Heart right ventricle (tissue), 16 donors: ENCODE measurements around the gene SVOPL. TPM values are rescaled to one million over a fixed set of nuclear protein-coding genes. Genes with fewer than 3 reads are reported as not detected.

ENCODE experiments used
- ATAC-seq, 8 donors: fragments of 200-7000 bp; cut with Tn5 transposase; one replicate each; pipeline ENCODE4 v1.9.1; 2020; ENCODE audit warnings: mild to moderate bottlenecking in 8 of 8, moderate library complexity in 8 of 8, moderate number of reproducible peaks in 1 of 8
- DNase-seq, 2 donors: peaks; one replicate each; pipeline ENCODE4 v3.0.0-alpha.2; 2020
- H3K27ac ChIP-seq, 10 donors: fragments of 200-600 bp; sonication (generic) in 2 of 10; one replicate each; pipeline versions ENCODE4 v1.5.0 to v1.8.0; 2020 to 2022; ENCODE audit warnings: mild to moderate bottlenecking in 3 of 10
- H3K27me3 ChIP-seq, 7 donors: fragments of 200-600 bp; one replicate each; pipeline ENCODE4 v1.8.0; 2021 to 2022; ENCODE audit warnings: mild to moderate bottlenecking in 2 of 7
- H3K36me3 ChIP-seq, 9 donors: fragments of 200-600 bp; sonication (generic) in 1 of 9; one replicate each; pipeline versions ENCODE4 v1.5.0 to v1.8.0; 2020 to 2022; ENCODE audit warnings: mild to moderate bottlenecking in 2 of 9
- H3K4me1 ChIP-seq, 9 donors: fragments of 200-600 bp; sonication (generic) in 1 of 9; one replicate each; pipeline versions ENCODE4 v1.5.0 to v1.8.0; 2020 to 2022; ENCODE audit warnings: mild to moderate bottlenecking in 4 of 9
- H3K4me3 ChIP-seq, 10 donors: fragments of 200-600 bp; sonication (generic) in 2 of 10; one replicate each; pipeline versions ENCODE4 v1.5.0 to v1.8.0; 2020 to 2022; ENCODE audit warnings: mild to moderate bottlenecking in 7 of 10, moderate library complexity in 2 of 10
- H3K9me3 ChIP-seq, 11 donors: fragments of 200-600 bp in 10 of 11; sonication (generic) in 2 of 11; one replicate each; pipeline versions ENCODE4 v1.5.0 to v1.8.0; 2013 to 2022; ENCODE audit warnings: mild to moderate bottlenecking in 2 of 11, control low read depth in 1 of 11, moderate library complexity in 1 of 11
- WGBS, 2 donors: extraction: QIAGEN DNeasy Blood & Tissue Kit; methylation state at CpG; one replicate each; pipeline ENCODE4 v1.1.7; 2013; ENCODE audit warnings: inconsistent platforms in 1 of 2; 5-methylcytosine and 5-hydroxymethylcytosine counted together
- intact Hi-C, 10 donors: fragments of 100-400 bp; cut with DNase I; formaldehyde crosslinking; loops; one replicate each; pipeline versions ENCODE4 v1.11.1 to v1.14.2; 2022
- polyA plus RNA-seq, 2 donors: library from polyadenylated mRNA; stranded (reverse); fragments of 200-250 nt; gene quantifications; one replicate each; pipeline ENCODE4 v1.2.3, GENCODE V29; 2013
- total RNA-seq, 10 donors: library from RNA; stranded (reverse); fragmentation: NEBNext Ultra II Directional in 3 of 10; extraction: Animal tissue kit (Norgen Biotek cat#: 25700) in 3 of 10; gene quantifications; one replicate each; pipeline versions ENCODE4 v1.2.1 to v1.2.4, GENCODE V29; 2021 to 2023
- TF ChIP-seq, protein P1 (sequence below), 9 donors: fragments of 200-600 bp; sonication (generic) in 2 of 9; IDR thresholded peaks; one replicate each; pipeline versions ENCODE4 v1.5.0 to v1.8.0; 2021 to 2022; ENCODE audit warnings: antibody characterized with exemption in 9 of 9, mild to moderate bottlenecking in 5 of 9, moderate library complexity in 1 of 9
- donor health status: Arrhythmogenic right ventricular cardiomyopathy.
- donor health status: ischemic (EF 13 %, LVEDD 7.1; RV severe dilation, severe dysfunction).
- donor health status: healthy with polysubstance abuse.
- donor health status: DM: no; HTN: yes; CAD: no.
- donor health status: DM: no; HTN: no; CAD: no.
- donor health status: ischemic (EF 25% LVEDD 6.9; RV normal size, moderate dysfunction).
- donor health status: ischemic (EF 25% LVEDD 5.7; RV mildly dilated, moderate dysfunction).
- donor health status: healthy.
- donor health status: DM: yes; HTN: yes; CAD: no.
- donor health status: Ischemic cardiomyopathy.
- donor health status: ischemic (EF 35%, LVEDD 5.7; RV mildly dilated, moderate dysfunction).
- donor health status: nonischemic (EF 11% LVEDD 7.7; RV severe dilation, severe dysfunction).
- donor health status: DM: yes; HTN: yes; CAD: no.
- donor health status: PGD.
- donor health status: ischemic (EF 29% LVEDD 5.4; RV normal size, mild dysfunction).
- donor health status: nonischemic (EF 23%, LVEDD 6.1; RV moderate dilation, normal function).

Gene SVOPL
- total and polyA plus RNA-seq, 12 donors, result not detected

- Histone ChIP-seq H3K27me3 (no peaks in the 10 kb centered on the region), H3K36me3 (peaks cover 0 to 96% (median 25%) of the 10 kb centered on the region in 9 donors), H3K9me3 (no peaks in the 10 kb centered on the region), H3K4me1 (no peaks in the 10 kb centered on the region), H3K27ac (no peak overlapping the region), H3K4me3 (no peak overlapping the region)
- TF ChIP-seq, protein P1, sequence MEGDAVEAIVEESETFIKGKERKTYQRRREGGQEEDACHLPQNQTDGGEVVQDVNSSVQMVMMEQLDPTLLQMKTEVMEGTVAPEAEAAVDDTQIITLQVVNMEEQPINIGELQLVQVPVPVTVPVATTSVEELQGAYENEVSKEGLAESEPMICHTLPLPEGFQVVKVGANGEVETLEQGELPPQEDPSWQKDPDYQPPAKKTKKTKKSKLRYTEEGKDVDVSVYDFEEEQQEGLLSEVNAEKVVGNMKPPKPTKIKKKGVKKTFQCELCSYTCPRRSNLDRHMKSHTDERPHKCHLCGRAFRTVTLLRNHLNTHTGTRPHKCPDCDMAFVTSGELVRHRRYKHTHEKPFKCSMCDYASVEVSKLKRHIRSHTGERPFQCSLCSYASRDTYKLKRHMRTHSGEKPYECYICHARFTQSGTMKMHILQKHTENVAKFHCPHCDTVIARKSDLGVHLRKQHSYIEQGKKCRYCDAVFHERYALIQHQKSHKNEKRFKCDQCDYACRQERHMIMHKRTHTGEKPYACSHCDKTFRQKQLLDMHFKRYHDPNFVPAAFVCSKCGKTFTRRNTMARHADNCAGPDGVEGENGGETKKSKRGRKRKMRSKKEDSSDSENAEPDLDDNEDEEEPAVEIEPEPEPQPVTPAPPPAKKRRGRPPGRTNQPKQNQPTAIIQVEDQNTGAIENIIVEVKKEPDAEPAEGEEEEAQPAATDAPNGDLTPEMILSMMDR (IDR thresholded peaks at IDR 0.05), result no peak
- DNase-seq (no peak), ATAC-seq (no peak)
- intact Hi-C loops, result loop anchor here in 1 of 10 donors (10.0 kb wide), 1 partner anchor 109 kb away; the partner anchor contains the start of gene TRIM24
- WGBS, 2 donors, result 67 to 95% methylated on average over 4 of the region's 4 CpGs
Measured at GRCh38 chr7:138573741-138574140, 127.4 kb downstream of the SVOPL start.

GRCh38 chr7:138570715-138571114 lies 130.4 kb downstream of the SVOPL start:
- Histone ChIP-seq H3K4me1 (no peaks in the 10 kb centered on the region), H3K27ac (no peak overlapping the region), H3K36me3 (peaks cover 0 to 95% (median 37%) of the 10 kb centered on the region in 9 donors), H3K27me3 (no peaks in the 10 kb centered on the region), H3K4me3 (no peak overlapping the region), H3K9me3 (peaks cover 0 to 15% (median 7%) of the 10 kb centered on the region in 11 donors)
- DNase-seq (no peak), ATAC-seq (no peak)
- TF ChIP-seq, protein P1 (IDR thresholded peaks at IDR 0.05), result no peak
- intact Hi-C loops, result loop anchor here in 1 of 10 donors (10.0 kb wide), 1 partner anchor 106 kb away; the partner anchor contains the start of gene TRIM24
- WGBS, 2 donors, result 96 to 98% methylated on average over 4 of the region's 4 CpGs

DNA sequence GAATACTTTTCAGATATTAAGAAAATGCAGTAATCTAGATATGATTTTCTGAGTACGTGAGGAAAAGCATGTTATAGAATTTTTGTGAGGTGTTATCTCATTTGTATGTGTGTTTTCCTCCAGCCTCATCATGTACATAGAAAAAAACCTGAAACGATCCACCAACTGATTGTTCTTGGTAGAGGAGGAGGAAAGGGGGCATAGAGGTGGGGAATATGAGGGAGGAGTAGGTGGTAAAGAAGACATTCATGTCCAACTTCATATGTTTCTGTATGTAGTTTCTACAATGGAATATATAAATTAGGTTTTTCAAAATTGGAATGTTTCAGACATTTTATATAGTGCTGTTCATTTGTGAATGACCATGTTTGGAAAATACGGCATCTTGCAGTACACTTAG lies 131.7 kb downstream of the SVOPL start:
- Histone ChIP-seq H3K36me3 (peaks cover 0 to 100% (median 47%) of the 10 kb centered on the region in 9 donors), H3K9me3 (peaks cover 0 to 28% (median 18%) of the 10 kb centered on the region in 11 donors), H3K4me3 (no peak overlapping the region), H3K4me1 (no peaks in the 10 kb centered on the region), H3K27ac (no peak overlapping the region), H3K27me3 (no peaks in the 10 kb centered on the region)
- DNase-seq (no peak), ATAC-seq (no peak)
- TF ChIP-seq, protein P1 (IDR thresholded peaks at IDR 0.05), result no peak
- intact Hi-C loops, result loop anchor here in 1 of 10 donors (10.0 kb wide), 1 partner anchor 55 kb away; no protein-coding TSS in a partner anchor
- 96 to 99% methylated on average over 3 of the region's 3 CpGs for WGBS, 2 donors

- TF ChIP-seq, protein P1 (IDR thresholded peaks at IDR 0.05), result no peak
- DNase-seq, result no peak
- H3K36me3 ChIP-seq, result peaks cover 0 to 100% (median 53%) of the 10 kb centered on the region in 9 donors
- 95 to 96% methylated on average over 2 of the region's 2 CpGs for WGBS, 2 donors
- no peak for ATAC-seq
- no peaks in the 10 kb centered on the region for H3K27me3 ChIP-seq
- intact Hi-C loops, result loop anchor here in 1 of 10 donors (10.0 kb wide), 1 partner anchor 54 kb away; no protein-coding TSS in a partner anchor
- H3K4me3 ChIP-seq, result no peak overlapping the region
- peaks cover 0 to 4% (median 0%) of the 10 kb centered on the region in 9 donors for H3K4me1 ChIP-seq
- H3K27ac ChIP-seq, result no peak overlapping the region
- H3K9me3 ChIP-seq, result peaks cover 0 to 36% (median 21%) of the 10 kb centered on the region in 11 donors
Measured at GRCh38 chr7:138568655-138569054, 132.5 kb downstream of the SVOPL start.
